Measurements from ENCODE around the gene EMP1.
A peak's percentile ranks its signal among the peaks of the same experiment; 100 is the strongest.

Gene EMP1

GRCh38 chr12:13198876-13199275 is 2.4 kb downstream of the EMP1 start:
- Histone ChIP-seq H3K4me3 (ENCODE audit: severe bottlenecking) (no peak overlapping the region), H3K9me3 (ENCODE audit: severe bottlenecking) (no peaks in the 10 kb centered on the region), H3K36me3 (ENCODE audit: low read depth) (no peaks in the 10 kb centered on the region; the same call in 1 of the 2 replicates), H3K4me1 (ENCODE audit: insufficient read depth, poor library complexity, severe bottlenecking) (peaks cover 18% of the 10 kb centered on the region), H3K27me3 (ENCODE audit: insufficient read depth, poor library complexity, severe bottlenecking) (no peaks in the 10 kb centered on the region), H3K27ac (ENCODE audit: poor library complexity, severe bottlenecking) (peak overlapping the region; percentile 85)
- ATAC-seq (ENCODE audit: low read depth) (no peak), DNase-seq (ENCODE audit: low spot score) (no peak)
- TF ChIP-seq CTCF (IDR thresholded peaks at IDR 0.05; ENCODE audit: poor library complexity, severe bottlenecking): no peak

GRCh38 chr12:13199592-13199991 is 3.1 kb downstream of the EMP1 start:
- no peaks in the 10 kb centered on the region; the same call in 1 of the 2 replicates for H3K36me3 ChIP-seq (ENCODE audit: low read depth)
- no peak for TF ChIP-seq CTCF (IDR thresholded peaks at IDR 0.05; ENCODE audit: poor library complexity, severe bottlenecking)
- DNase-seq (ENCODE audit: low spot score): no peak
- no peaks in the 10 kb centered on the region for H3K27me3 ChIP-seq (ENCODE audit: insufficient read depth, poor library complexity, severe bottlenecking)
- no peaks in the 10 kb centered on the region for H3K9me3 ChIP-seq (ENCODE audit: severe bottlenecking)
- H3K27ac ChIP-seq (ENCODE audit: poor library complexity, severe bottlenecking): peak overlapping the region; percentile 85
- peaks cover 15% of the 10 kb centered on the region for H3K4me1 ChIP-seq (ENCODE audit: insufficient read depth, poor library complexity, severe bottlenecking)
- H3K4me3 ChIP-seq (ENCODE audit: severe bottlenecking): no peak overlapping the region
- no peak for ATAC-seq (ENCODE audit: low read depth)

- H3K27me3 ChIP-seq (ENCODE audit: insufficient read depth, poor library complexity, severe bottlenecking): no peaks in the 10 kb centered on the region
- no peaks in the 10 kb centered on the region; the same call in 1 of the 2 replicates for H3K36me3 ChIP-seq (ENCODE audit: low read depth)
- no peak for TF ChIP-seq CTCF (IDR thresholded peaks at IDR 0.05; ENCODE audit: poor library complexity, severe bottlenecking)
- peaks cover 9% of the 10 kb centered on the region for H3K4me1 ChIP-seq (ENCODE audit: insufficient read depth, poor library complexity, severe bottlenecking)
- DNase-seq (ENCODE audit: low spot score) (no peak), ATAC-seq (ENCODE audit: low read depth) (no peak)
- H3K27ac ChIP-seq (ENCODE audit: poor library complexity, severe bottlenecking): peak overlapping the region; percentile 85
- no peaks in the 10 kb centered on the region for H3K9me3 ChIP-seq (ENCODE audit: severe bottlenecking)
- H3K4me3 ChIP-seq (ENCODE audit: severe bottlenecking): no peak overlapping the region
Observed at GRCh38 chr12:13200841-13201240, 4.3 kb downstream of the EMP1 start.

GRCh38 chr12:13203034-13203922 is 6.8 kb downstream of the EMP1 start:
- H3K27me3 ChIP-seq (ENCODE audit: insufficient read depth, poor library complexity, severe bottlenecking): no peaks in the 10 kb centered on the region
- H3K9me3 ChIP-seq (ENCODE audit: severe bottlenecking): no peaks in the 10 kb centered on the region
- no peaks in the 10 kb centered on the region; the same call in 1 of the 2 replicates for H3K36me3 ChIP-seq (ENCODE audit: low read depth)
- TF ChIP-seq CTCF (IDR thresholded peaks at IDR 0.05; ENCODE audit: poor library complexity, severe bottlenecking): no peak
- no peak for ATAC-seq (ENCODE audit: low read depth)
- peaks cover 22% of the 10 kb centered on the region for H3K4me1 ChIP-seq (ENCODE audit: insufficient read depth, poor library complexity, severe bottlenecking)
- no peak overlapping the region for H3K4me3 ChIP-seq (ENCODE audit: severe bottlenecking)
- H3K27ac ChIP-seq (ENCODE audit: poor library complexity, severe bottlenecking): peak overlapping the region; percentile 97
- DNase-seq (ENCODE audit: low spot score): no peak

- Histone ChIP-seq H3K4me3 (ENCODE audit: severe bottlenecking) (no peak overlapping the region), H3K9me3 (ENCODE audit: severe bottlenecking) (no peaks in the 10 kb centered on the region), H3K36me3 (ENCODE audit: low read depth) (no peaks in the 10 kb centered on the region; the same call in 1 of the 2 replicates), H3K27ac (ENCODE audit: poor library complexity, severe bottlenecking) (peak overlapping the region; percentile 97), H3K4me1 (ENCODE audit: insufficient read depth, poor library complexity, severe bottlenecking) (peaks cover 31% of the 10 kb centered on the region), H3K27me3 (ENCODE audit: insufficient read depth, poor library complexity, severe bottlenecking) (no peaks in the 10 kb centered on the region)
- DNase-seq (ENCODE audit: low spot score) (no peak), ATAC-seq (ENCODE audit: low read depth) (no peak)
- TF ChIP-seq CTCF (IDR thresholded peaks at IDR 0.05; ENCODE audit: poor library complexity, severe bottlenecking): no peak
Observed at GRCh38 chr12:13204428-13204827, 7.9 kb downstream of the EMP1 start.

All from RWPE2 (cell line).